Activated naive CD8-positive, alpha-beta T cell (primary cell): ENCODE results near the gene CEP152.

ENCODE experiments used
- H3K27ac Mint-ChIP-seq: one replicate; pipeline ENCODE4 v1.8.0; 2021; ENCODE audit warnings: mixed read lengths
- H3K27me3 Mint-ChIP-seq: one replicate; pipeline ENCODE4 v1.8.0; 2021; ENCODE audit warnings: mixed read lengths
- H3K36me3 Mint-ChIP-seq: one replicate; pipeline ENCODE4 v1.8.0; 2021; ENCODE audit warnings: mixed read lengths
- H3K4me1 Mint-ChIP-seq: one replicate; pipeline ENCODE4 v1.8.0; 2021; ENCODE audit warnings: low read depth, mixed read lengths
- H3K4me3 Mint-ChIP-seq: one replicate; pipeline ENCODE4 v1.8.0; 2021; ENCODE audit warnings: mild to moderate bottlenecking, mixed read lengths
- H3K9me3 Mint-ChIP-seq: one replicate; pipeline ENCODE4 v1.8.0; 2021; ENCODE audit warnings: low read depth, mixed read lengths

CEP152 gene

GRCh38 chr15:48828906-48829305 is 18.0 kb upstream of the CEP152 start:
- no peaks in the 10 kb centered on the region for H3K36me3 Mint-ChIP-seq
- no peaks in the 10 kb centered on the region for H3K4me1 Mint-ChIP-seq
- peaks cover 15% of the 10 kb centered on the region for H3K9me3 Mint-ChIP-seq
- no peak overlapping the region for H3K4me3 Mint-ChIP-seq
- H3K27me3 Mint-ChIP-seq = peaks cover 3% of the 10 kb centered on the region
- H3K27ac Mint-ChIP-seq = no peak overlapping the region

- Mint-ChIP-seq H3K9me3 (peaks cover 12% of the 10 kb centered on the region), H3K4me1 (no peaks in the 10 kb centered on the region), H3K36me3 (no peaks in the 10 kb centered on the region), H3K27ac (no peak overlapping the region), H3K27me3 (peaks cover 3% of the 10 kb centered on the region), H3K4me3 (no peak overlapping the region)
Observed at GRCh38 chr15:48828471-48828870, 17.6 kb upstream of the CEP152 start.

DNA sequence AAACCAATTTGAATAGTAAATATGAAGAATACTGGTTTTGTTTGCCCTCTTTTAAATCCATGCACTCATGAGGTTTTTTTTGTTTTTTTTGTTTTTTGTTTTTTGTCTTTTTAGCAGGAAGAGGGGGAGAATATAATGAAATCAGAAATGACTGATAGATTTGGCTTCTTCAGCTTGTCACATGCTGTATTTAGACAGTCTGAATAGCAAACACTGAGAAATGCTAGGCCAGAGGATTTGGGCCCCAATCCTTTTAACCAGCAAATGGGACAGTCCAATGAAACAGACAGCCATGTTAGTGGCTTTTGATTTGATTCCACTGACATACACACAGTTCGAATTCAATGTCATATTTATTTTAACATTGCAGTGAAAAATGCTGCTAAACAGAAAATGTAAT is 14.2 kb upstream of the CEP152 start:
- Mint-ChIP-seq H3K4me3 (no peak overlapping the region), H3K27me3 (peaks cover 3% of the 10 kb centered on the region), H3K27ac (no peak overlapping the region), H3K9me3 (no peaks in the 10 kb centered on the region), H3K4me1 (no peaks in the 10 kb centered on the region), H3K36me3 (no peaks in the 10 kb centered on the region)

GRCh38 chr15:48823706-48824105 is 12.8 kb upstream of the CEP152 start:
- Mint-ChIP-seq H3K27me3 (peaks cover 2% of the 10 kb centered on the region), H3K36me3 (no peaks in the 10 kb centered on the region), H3K9me3 (no peaks in the 10 kb centered on the region), H3K27ac (no peak overlapping the region), H3K4me1 (no peaks in the 10 kb centered on the region), H3K4me3 (no peak overlapping the region)

DNA sequence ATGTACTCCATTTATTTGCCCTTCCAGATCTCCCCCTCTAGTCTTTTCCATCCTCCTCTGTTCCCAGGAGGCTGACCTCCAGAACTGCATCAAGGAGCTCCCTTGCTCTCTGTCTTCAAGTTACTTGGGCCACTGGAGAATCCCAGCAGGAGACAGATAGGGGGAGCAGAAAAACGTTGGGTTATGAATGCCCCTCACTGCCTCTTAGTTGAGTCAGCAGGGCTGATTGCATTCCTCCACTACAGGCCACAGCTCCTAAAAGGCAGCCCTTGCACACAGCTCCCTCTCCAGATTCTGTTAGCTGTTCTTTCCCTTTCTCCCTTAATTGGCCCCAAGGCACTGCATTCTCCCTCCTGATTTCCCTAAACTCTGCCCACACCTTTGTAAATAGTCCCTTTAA is 12.4 kb upstream of the CEP152 start:
- H3K27me3 Mint-ChIP-seq = peaks cover 2% of the 10 kb centered on the region
- H3K27ac Mint-ChIP-seq = no peak overlapping the region
- no peaks in the 10 kb centered on the region for H3K4me1 Mint-ChIP-seq
- no peaks in the 10 kb centered on the region for H3K9me3 Mint-ChIP-seq
- no peaks in the 10 kb centered on the region for H3K36me3 Mint-ChIP-seq
- H3K4me3 Mint-ChIP-seq = no peak overlapping the region

GRCh38 chr15:48814286-48814685 is 3.4 kb upstream of the CEP152 start:
- peaks cover 17% of the 10 kb centered on the region for H3K4me1 Mint-ChIP-seq
- no peaks in the 10 kb centered on the region for H3K27me3 Mint-ChIP-seq
- H3K27ac Mint-ChIP-seq = no peak overlapping the region
- H3K9me3 Mint-ChIP-seq = no peaks in the 10 kb centered on the region
- H3K36me3 Mint-ChIP-seq = no peaks in the 10 kb centered on the region
- no peak overlapping the region for H3K4me3 Mint-ChIP-seq

GRCh38 chr15:48811325-48811958 is 573 bp upstream of the CEP152 start:
- Mint-ChIP-seq H3K27me3 (no peaks in the 10 kb centered on the region), H3K4me3 (peak overlapping the region; percentile 93), H3K36me3 (no peaks in the 10 kb centered on the region), H3K4me1 (peaks cover 27% of the 10 kb centered on the region), H3K9me3 (no peaks in the 10 kb centered on the region), H3K27ac (peak overlapping the region; percentile 18)

DNA sequence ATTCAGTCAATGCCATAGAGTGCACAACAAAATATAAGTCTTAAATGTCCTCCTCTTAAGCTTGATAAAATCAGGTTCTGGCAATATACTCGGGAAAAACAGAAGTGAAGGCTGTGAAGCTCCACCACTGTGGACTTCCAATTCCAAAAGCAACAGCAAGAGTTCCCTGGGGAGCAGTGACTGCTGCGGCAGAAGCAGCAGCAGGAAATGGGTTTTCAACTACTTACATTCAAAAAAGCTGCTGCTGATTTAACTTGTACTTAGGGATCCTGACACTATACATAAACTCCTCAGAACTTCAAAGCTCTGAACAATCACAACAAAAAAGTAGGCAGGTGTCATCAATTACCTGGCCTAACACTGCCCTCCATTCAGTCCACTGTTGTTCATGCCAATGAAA is 4.7 kb downstream of the CEP152 start:
- H3K9me3 Mint-ChIP-seq = no peaks in the 10 kb centered on the region
- no peaks in the 10 kb centered on the region for H3K27me3 Mint-ChIP-seq
- H3K27ac Mint-ChIP-seq = no peak overlapping the region
- peaks cover 22% of the 10 kb centered on the region for H3K4me1 Mint-ChIP-seq
- H3K4me3 Mint-ChIP-seq = no peak overlapping the region
- peaks cover 11% of the 10 kb centered on the region for H3K36me3 Mint-ChIP-seq

DNA sequence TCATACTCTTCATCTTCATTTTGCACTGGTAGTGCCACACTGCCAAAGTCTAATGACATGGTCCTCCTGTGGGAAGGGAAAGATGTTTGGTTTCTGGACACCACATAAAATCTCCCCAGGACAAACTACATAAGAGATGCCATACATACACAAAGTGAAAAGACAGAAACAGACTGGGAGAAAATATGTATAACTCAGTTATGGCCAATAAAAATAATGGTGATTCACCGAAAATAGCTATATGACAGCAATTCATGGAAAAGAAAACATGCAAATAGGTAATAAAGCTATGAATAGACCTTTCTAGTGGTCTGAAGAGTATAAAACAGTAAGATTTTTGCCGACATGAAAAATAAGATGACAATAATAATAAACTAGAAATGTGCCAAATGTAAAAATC is 5.3 kb downstream of the CEP152 start:
- H3K4me3 Mint-ChIP-seq = no peak overlapping the region
- no peak overlapping the region for H3K27ac Mint-ChIP-seq
- H3K9me3 Mint-ChIP-seq = no peaks in the 10 kb centered on the region
- H3K27me3 Mint-ChIP-seq = no peaks in the 10 kb centered on the region
- peaks cover 22% of the 10 kb centered on the region for H3K4me1 Mint-ChIP-seq
- peaks cover 11% of the 10 kb centered on the region for H3K36me3 Mint-ChIP-seq

GRCh38 chr15:48803877-48804276 is 7.0 kb downstream of the CEP152 start:
- no peak overlapping the region for H3K27ac Mint-ChIP-seq

DNA sequence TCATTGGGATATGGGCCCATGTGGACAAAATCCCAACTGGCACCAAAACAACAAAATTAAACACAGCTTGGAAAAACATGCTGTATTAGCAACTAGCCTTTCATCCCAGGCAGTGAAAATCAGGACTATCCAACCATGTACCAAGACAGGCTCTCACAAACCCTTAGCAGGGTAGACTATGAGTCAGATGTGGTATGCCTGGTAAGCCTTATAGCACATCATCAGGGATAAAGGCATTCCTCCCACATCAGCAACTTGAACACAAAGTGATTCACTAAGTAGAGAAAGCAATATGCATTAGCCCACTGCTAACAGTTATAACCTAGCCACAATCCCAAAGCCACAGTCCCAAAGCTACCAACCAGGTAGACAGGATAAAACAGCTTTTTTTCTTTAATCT is 8.0 kb downstream of the CEP152 start:
- Mint-ChIP-seq H3K4me3 (no peak overlapping the region), H3K4me1 (peaks cover 8% of the 10 kb centered on the region), H3K36me3 (peaks cover 11% of the 10 kb centered on the region), H3K27me3 (no peaks in the 10 kb centered on the region), H3K27ac (no peak overlapping the region), H3K9me3 (no peaks in the 10 kb centered on the region)

More at GRCh38 chr15:48803877-48804276, 7.0 kb downstream of the CEP152 start:
- Mint-ChIP-seq H3K9me3 (no peaks in the 10 kb centered on the region), H3K27me3 (no peaks in the 10 kb centered on the region), H3K36me3 (peaks cover 11% of the 10 kb centered on the region), H3K4me3 (no peak overlapping the region), H3K4me1 (peaks cover 10% of the 10 kb centered on the region)

GRCh38 chr15:48802257-48802656 is 8.6 kb downstream of the CEP152 start:
- Mint-ChIP-seq H3K36me3 (peaks cover 13% of the 10 kb centered on the region), H3K27ac (no peak overlapping the region), H3K27me3 (no peaks in the 10 kb centered on the region), H3K4me3 (no peak overlapping the region), H3K9me3 (no peaks in the 10 kb centered on the region), H3K4me1 (peaks cover 12% of the 10 kb centered on the region)

- Mint-ChIP-seq H3K36me3 (peaks cover 15% of the 10 kb centered on the region), H3K4me3 (no peak overlapping the region), H3K4me1 (peaks cover 13% of the 10 kb centered on the region), H3K9me3 (no peaks in the 10 kb centered on the region), H3K27ac (no peak overlapping the region), H3K27me3 (no peaks in the 10 kb centered on the region)
Observed at GRCh38 chr15:48800811-48801455, 9.9 kb downstream of the CEP152 start.

- Mint-ChIP-seq H3K9me3 (no peaks in the 10 kb centered on the region), H3K4me3 (no peak overlapping the region), H3K27me3 (no peaks in the 10 kb centered on the region), H3K36me3 (peaks cover 14% of the 10 kb centered on the region), H3K27ac (no peak overlapping the region), H3K4me1 (peaks cover 13% of the 10 kb centered on the region)
Observed at GRCh38 chr15:48800245-48800644, 10.6 kb downstream of the CEP152 start.

DNA sequence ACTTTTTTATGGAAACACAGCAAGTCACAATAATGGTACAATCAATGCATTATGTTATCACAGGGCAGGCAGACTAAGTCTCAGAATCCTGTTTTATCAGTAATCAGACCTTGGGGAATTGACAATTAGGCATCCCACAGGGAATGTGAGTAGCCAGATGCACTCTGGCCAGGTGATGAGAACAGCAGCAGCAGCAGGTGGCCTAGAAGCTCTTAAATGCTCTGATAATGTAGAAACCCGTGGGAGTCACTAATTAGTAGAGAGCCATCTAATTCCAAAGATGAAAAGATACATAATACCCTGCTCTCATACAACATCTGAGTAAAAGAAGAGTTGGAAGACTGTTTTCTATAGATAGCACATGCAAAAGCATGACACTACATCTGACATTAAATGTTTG is 12.6 kb downstream of the CEP152 start:
- Mint-ChIP-seq H3K27me3 (no peaks in the 10 kb centered on the region), H3K27ac (no peak overlapping the region), H3K36me3 (peaks cover 12% of the 10 kb centered on the region), H3K9me3 (no peaks in the 10 kb centered on the region), H3K4me3 (no peak overlapping the region), H3K4me1 (peaks cover 16% of the 10 kb centered on the region)

- Mint-ChIP-seq H3K4me1 (peaks cover 14% of the 10 kb centered on the region), H3K27me3 (no peaks in the 10 kb centered on the region), H3K27ac (peak overlapping the region; percentile 19), H3K9me3 (no peaks in the 10 kb centered on the region), H3K36me3 (peaks cover 14% of the 10 kb centered on the region), H3K4me3 (no peak overlapping the region)
Observed at GRCh38 chr15:48796930-48797329, 13.9 kb downstream of the CEP152 start.
